ENCODE results near the gene ZFP36.

Gene ZFP36

DNA sequence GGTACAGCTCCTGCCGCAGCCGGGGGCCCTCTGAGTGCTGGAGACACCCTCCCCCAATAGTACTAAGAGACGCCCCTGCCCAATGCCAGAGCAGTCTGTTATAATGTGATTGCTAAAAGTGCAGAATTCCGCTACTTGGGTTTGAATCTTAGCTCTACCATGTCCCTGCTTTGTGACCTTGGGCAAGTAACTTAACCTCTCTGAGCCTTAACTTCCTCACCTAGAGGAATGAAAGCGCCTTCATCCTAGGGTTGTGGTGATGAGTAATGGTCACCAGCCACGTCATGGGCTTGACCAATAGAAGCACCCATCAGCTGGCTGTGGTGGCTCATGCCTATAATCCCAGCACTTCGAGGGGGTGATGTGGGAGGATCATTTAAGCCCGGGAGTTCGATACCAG is 12.4 kb downstream of the ZFP36 start:
- DNase-seq (ENCODE audit: low read depth), result no peak

DNA sequence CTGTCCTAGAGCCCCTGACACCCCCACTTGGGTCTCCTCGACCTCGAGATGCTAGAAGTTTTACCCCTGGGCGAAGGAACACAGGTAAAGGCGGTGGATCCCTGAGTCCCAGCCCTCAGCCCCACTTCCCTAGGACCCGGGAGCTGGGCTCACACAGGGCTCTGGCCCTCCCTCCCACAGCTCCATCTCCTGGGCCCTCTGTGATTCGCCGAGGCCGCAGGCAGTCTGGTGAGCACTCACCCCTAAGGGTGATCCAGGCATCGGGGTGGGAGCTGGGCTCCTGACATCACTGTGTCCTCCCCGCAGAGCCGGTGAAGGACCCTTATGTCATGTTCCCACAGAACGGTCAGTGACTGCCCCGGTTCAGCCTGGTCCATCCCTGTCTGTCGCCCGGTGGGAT is 14.1 kb downstream of the ZFP36 start:
- no peak for DNase-seq (ENCODE audit: low read depth)

DNA sequence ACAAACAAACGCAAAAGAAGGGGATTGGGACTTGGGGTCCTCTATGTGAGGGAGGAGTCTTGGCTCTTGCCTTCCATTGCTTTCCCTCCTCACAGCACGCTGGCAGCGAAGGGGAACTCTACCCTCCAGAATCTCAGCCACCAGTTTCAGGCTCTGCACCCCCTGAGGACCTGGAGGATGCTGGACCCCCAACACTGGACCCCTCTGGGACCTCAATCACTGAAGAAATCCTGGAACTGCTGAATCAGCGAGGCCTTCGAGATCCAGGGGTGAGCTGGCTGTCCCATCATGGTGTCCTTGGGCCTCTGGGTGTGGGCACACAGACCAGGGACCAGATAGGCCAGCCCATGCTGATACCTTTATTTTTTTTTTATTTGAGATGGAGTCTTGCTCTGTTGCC is 15.4 kb downstream of the ZFP36 start:
- no peak for DNase-seq (ENCODE audit: low read depth)

DNA sequence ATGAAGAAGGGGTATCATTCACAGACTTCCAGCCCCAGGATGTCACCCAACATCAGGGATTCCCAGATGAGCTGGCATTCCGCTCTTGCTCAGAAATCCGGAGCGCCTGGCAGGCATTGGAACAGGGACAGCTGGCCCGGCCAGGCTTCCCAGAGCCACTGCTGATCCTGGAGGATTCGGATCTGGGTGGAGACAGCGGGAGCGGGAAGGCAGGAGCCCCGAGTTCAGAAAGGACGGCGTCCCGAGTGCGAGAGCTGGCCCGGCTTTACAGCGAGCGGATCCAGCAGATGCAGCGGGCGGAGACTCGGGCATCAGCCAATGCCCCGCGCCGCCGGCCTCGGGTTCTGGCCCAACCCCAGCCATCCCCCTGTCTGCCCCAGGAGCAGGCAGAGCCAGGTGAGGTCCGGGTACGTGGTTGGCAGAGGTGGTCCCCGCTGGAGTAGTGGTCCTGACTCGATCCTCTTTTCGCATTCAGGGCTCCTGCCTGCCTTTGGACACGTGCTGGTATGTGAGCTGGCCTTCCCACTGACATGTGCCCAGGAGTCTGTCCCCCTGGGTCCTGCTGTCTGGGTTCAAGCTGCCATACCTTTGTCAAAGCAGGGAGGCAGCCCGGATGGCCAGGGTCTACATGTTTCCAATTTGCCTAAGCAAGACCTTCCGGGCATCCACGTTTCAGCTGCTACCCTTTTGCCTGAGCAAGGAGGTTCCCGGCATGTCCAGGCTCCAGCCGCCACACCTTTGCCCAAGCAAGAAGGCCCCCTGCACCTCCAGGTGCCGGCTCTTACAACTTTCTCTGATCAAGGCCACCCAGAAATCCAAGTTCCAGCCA is 16.8 kb downstream of the ZFP36 start:
- DNase-seq (ENCODE audit: low read depth), result no peak

DNA sequence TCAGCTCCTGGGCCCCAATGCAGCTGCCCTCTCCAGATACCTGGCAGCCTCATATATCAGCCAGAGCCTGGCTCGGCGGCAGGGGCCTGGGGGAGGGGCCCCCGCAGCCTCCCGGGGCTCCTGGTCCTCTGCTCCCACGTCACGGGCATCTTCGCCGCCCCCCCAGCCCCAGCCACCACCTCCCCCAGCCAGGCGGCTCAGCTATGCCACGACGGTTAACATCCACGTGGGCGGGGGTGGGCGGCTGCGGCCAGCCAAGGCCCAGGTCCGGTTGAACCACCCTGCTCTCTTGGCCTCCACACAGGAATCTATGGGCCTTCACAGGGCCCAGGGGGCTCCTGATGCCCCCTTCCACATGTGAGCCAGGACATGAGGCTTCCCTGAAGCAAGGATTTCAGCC is 18.3 kb downstream of the ZFP36 start:
- no peak for DNase-seq (ENCODE audit: low read depth)

DNA sequence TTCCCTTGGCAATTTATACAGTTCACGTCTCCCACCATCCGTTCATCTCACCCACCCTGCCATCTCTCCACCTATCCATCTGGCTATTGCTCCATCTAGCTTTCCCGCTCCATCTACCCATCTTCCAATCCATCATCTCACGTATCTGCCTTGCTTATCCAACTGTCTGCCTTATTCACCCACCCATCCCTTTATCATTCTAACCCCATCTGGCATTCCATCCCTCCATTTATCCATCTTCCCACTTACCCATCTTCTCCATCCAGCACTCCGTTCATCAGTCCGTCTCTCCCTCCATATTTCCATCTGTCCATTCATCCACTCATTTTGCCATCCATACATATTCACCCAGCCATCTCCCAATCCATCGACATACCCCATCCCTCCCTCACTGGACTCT is 19.1 kb downstream of the ZFP36 start:
- DNase-seq (ENCODE audit: low read depth), result no peak

DNA sequence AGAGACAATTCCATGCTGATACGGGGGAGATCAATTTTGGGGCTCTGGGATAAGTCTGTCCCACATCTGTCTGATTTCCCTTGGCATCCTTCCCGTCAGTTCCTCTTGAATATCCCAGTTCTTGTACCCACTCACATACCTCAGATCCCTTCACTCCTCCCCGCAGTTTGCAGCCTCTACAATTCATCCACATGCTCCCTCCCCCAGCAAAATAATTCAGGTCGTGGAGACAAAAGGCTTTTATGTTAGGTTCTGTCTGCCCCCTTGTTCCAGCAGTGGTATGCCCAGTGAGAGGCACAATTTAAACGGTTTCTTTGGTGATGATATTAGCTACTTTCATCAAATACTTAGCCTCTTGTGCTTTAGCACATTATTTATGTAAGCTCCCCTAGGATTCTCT is 19.5 kb downstream of the ZFP36 start:
- no peak for DNase-seq (ENCODE audit: low read depth)

DNA sequence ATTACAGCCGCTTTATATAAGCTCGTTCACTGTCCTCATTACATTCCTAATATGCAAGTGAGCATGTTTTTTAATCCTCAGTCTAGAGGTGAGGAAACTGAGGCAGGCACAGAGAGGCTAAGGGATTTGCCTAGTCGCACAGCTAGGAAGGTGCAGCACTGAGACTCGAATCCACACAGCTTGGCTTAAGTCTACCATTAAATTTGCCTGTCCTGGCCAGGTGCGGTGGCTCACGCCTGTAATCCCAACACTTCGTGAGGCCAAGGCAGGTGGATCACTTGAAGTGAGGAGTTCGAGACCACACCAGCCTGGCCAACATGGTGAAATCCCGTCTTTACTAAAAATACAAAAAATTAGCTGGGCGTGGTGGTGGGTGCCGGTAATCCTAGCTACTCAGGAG is 21.1 kb downstream of the ZFP36 start:
- DNase-seq (ENCODE audit: low read depth), result no peak

DNA sequence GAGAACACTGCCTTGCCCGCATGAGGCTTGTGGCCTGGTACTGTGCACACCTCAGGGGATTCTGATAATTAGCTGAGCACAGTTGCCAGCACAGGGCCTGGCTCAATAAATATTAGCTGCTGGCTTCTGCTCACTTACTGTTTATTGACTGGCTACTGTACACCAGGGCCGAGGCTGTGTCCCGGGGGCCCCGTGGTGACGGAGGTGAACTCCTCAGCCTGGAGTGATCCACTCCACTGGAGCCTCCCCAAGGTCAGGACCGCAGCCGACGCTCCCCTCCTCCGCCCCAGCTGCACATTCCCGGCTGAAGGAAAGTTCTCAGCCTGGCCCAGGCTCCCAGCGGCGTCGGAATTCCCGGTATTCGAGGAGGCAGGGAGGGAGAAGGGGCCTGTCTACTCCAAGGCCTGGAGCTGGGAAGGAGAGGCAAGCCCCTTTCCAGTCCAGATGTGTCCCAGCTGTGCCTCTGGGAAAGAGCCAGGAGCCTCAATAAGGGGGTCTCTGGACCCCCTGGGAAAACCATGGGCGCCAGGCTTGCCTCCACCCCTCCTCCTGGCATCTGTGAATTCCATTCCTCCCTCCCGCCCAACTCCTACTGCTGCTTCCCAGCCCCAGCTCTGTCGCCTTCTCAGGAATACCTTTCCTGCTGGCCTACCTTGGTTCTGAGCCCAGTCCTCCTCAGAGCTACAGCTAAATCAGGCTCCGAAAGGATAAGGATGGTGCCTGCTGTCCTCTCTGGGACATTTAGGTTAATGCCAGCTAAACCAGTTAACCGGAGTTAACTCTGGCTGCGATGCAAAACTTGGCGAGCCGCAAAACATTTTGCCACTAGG is 21.9 kb downstream of the ZFP36 start:
- no peak for DNase-seq (ENCODE audit: low read depth)

DNA sequence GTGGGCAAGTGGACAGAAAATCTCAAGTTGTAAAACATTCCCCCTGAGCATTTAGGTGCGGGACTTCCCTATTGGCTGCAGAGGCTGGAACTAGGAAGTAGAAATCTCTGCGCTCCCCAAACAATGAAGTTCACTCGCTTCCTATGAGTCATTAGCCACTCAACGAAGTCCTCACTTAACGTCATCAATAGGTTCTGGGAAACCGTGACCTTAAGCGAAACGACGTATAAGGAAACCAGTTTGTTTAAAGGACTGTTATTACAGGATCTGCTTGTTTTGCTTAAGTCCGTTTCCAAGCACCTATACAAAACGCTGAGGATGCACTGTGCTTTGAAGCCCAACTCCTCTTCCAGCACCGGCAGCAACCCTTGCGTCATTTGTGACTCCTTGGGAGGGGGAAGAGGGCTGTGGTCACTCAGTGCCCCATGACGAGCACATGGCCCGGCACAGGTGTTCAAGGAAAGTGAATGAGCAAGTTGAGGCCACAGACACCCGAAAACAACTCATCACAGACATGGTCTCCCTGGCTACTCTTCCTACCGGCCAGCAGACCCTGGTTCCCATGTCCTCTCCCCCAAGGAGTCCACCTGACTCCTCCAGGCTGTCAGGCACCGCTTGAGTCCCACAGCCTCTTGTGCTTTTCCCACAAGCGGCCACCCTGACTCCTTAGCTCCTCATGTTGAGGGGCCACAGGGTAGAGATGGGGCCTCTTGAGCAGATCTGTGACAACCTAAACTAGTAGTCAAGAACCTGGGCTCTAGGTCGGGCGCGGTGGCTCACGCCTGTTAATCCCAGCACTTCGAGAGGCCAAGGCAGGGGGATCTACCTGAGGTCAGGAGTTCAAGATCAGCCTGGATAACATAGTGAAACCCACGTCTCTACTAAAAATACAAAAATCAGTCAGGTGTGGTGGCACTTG is 24.3 kb downstream of the ZFP36 start:
- no peak for DNase-seq (ENCODE audit: low read depth)

DNA sequence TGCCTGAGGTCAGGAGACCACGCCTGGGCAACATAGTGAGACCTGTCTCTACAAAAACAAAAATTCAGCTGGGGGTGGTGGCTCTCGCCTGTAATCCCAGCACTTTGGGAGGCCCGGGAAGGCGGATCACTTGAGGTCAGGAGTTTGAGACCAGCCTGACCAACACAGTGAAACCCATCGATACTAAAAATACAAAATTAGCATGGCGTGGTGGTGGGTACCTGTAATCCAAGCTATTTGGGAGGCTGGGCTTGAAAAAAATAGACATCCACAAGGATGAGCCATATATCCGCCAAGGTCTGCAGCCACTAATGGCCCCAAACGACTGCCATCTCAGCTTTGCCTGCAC is 26.0 kb downstream of the ZFP36 start:
- no peak for DNase-seq (ENCODE audit: low read depth)

DNA sequence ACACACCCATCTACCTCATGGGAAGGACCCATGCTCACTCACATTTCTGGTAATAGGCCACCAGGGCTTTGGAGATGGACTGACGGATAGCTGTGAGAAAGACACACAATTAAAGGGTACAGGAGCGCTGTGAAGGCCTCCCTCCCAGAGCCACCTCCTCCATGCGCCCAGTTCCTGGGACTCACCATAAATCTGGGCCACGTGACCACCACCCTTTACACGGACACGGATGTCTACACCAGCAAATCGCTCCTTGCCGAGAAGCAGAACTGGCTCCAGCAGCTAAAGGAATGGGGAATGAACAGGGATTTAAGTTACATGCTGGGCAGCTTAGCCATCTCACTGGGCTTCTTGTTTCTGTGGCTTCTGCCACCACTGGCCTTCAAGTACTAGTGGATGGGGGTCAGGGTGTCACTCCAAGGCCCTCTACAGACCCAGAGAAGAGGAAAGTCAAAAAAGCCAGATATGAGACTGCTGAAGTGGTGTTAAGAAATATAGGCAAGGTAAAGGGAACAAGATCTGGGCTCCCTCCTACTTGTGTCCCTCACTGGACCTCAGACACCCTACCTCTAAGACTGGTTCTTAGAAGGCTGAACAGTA is 26.9 kb downstream of the ZFP36 start:
- no peak for DNase-seq (ENCODE audit: low read depth)

DNA sequence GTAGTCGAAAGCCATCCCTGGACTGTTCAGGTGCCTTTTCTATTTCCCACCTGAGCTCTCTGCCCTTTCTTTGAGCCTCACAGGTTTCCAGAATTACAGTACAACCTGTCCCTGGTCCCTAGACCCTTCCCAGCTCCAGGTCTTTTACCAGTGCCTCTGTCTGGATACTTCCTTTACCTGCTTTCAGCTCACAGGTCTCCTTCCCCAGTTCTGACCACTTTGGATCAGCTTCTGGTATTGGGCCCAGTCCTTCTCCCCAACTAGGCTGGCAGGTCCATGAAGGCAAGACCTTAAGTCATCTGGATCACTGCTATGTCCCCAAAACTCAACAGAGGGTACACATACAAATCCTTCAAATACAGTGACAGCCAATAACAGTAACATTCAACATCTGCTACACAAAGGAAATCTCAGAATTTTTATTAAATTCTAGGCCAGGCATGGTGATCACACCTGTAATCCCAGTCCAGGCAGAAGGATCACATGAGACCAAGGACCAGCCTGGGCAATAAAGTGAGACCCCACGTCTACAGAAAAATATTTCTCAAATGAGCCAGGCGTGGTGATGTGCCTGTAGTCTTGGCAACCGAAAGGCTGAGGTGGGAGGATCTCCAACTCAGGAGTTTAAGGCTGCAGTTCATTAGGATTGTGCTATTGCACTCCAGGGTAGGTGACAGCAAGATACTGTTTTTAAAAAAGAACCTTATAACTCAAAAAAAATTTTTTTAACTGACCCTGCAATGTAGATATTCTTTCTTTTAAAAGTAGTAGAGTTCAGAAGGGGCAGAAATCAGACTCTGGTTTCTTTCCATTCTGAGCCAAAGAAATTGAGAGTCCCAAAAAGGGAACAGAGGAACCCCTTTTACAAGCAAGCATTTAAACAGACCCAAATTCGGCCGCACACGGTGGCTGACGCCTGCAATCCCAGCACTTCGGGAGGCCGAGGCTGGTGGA is 27.8 kb downstream of the ZFP36 start:
- DNase-seq (ENCODE audit: low read depth), result no peak

DNA sequence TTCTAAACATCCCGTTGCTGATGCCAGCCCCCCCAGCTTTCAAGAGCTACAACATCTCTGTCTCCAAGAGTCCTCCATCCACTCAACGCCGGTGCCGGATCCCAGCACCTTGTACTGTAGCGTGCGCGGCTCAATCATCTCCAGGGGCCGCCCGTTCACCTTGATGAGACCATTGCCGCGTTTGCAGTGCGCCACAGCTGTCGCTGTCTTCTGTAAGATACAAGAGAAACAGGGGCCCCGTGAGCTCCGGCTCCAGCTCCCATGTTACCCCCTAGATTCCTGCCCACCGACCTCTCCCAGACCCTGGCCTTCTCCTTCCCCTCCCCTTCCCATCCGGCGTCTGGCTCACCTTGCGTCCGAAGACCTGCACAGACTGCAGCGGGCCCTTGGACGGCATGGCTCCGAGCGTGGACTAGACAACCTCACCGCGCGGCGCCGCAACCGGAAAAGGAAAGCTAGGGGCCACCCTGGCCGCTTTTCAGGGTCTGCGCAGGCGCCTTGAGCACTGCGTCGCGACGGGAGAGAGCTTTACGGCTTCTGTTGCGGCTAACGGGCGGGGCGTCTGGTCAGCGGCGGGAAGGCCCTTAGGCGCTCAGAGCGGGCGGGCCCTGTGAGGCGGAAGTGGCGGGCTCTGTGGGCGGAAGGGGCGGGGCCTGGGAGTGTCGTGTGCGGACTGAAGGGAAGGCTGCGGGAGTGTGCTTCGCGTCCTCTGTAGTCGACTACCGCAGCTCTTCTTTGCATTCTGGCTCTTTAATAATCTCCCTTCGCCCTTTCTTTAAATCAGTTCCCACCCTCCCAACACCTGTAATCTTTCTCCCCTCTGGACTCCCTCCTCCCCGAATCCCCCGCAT is 29.1 kb downstream of the ZFP36 start, which contains the start of gene RPS16:
Gene RPS16, minus strand, starts transcription at position 451 of the 851 bp plus-strand sequence. Its CDS starts 54 bp downstream, at position 397.
- DNase-seq (ENCODE audit: low read depth), result peak; percentile 99

DNA sequence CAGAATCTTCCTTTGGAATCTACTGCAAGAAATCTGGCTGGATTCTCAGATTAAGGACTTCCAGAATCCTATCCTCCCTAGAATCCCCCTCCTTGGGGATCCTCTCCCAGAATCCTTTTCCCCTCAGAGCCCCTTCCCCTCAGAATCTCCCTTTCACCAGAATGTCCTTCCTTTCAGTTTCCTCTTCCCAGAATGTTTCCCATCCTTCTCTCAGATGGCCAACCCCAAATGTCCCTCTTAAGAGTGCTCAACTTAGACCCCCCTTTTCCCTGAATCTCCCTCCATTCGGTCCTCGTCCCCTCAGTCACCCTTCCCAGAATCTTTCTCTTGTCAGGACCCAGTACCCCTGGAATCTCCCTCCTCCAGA is 29.7 kb downstream of the ZFP36 start:
- no peak for DNase-seq (ENCODE audit: low read depth)

DNA sequence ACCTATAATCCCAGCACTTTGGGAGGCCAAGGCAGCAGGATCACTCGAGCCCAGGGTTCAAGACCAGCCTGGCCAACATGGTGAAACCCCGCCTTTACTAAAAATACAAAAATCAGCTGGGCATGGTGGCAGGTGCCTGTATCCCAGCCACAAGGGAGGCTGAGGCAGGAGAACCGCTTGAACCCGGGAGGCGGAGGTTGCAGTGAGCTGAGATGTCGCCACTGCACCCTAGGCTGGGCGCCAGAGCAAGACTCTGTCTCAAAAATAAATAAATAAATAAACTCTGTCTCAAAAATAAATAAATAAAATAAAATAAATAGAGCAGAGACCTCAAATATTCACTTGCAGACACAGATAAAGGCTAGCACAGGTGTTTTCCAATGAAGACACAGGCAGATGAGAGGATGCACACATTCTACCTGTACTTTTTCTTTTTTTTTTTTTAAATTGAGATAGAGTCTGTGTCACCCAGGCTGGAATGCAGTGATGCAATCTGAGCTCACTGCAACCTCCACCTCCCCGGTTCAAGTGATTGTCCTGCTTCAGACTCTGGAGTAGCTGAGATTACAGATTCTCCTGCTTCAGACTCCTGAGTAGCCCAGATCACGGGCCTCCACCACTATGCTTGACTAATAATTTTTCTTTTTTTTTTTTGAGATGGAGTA is 31.8 kb downstream of the ZFP36 start:
- DNase-seq (ENCODE audit: low read depth), result no peak

DNA sequence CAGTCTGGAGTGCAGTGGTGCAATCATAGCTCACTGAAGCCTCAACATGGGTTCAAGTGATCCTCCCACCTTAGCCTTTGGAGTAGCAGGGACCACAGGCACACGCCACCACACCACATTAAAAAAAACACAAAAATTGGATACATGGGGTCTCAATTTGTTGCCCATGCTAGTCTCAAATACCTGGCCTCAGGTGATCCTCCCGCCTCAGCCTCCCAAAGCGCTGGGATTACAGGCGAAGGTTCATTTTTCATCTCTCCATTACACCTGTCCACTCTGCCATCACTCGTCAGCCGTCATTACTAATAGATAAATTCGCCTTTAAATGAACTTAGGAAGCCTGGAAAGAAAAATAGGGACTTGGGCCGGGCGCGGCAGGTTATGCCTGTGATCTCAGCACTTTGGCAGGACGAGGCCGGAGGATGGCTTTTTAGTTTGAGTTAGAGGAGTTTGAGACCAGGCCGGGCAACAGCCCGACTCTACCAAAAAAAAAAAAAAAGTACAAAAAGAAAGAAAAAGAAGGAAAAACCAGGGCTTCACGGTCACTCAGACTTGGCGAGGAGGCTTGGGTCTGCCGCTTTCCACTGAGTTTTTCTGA is 38.0 kb downstream of the ZFP36 start:
- DNase-seq (ENCODE audit: low read depth), result no peak

DNA sequence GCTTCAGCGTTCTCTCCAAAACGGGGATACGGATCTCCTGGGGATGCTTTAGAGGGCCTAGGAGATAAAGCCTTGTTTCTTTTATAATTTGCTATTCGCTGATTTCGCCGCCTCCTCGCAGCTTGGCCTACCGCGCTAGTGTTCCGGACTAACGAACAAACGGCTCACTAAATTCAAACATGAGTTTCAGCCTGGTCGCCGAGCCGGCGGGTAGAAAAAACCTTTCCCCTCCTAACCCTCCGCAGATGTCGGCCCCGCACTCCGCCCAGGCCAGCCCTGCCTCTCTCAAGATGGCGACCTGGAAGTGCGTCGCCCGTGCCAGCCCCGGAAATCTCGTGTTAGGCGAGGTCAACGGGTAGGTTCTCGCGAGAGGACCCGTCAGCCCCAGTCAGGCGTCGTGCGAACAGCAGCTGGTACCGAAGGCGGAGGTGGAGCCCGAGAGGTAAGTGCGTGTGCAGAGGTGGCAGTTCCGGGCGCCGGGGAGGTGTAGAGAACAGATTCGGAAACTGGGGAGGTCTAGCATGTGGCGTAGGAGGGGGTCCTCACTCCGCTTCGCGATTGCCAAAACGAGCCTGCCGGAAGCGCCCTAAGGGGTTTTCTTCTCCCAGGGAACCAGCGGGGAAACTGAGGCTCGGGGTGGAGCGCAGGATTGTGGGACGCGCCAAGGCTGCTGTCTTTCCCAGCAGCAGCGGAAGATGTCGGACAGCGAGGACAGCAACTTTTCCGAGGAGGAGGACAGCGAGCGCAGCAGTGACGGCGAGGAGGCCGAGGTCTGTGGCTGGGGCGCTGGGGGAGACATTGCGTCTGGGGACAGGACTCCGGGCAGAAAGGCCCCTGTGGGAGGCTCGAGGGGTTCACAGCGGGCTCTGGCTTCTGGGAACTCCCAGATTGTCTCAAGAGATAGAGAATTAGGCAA is 38.8 kb downstream of the ZFP36 start, which contains the start of gene SUPT5H:
Gene SUPT5H, plus strand, starts transcription at position 387 of the 916 bp plus-strand sequence. Its CDS starts 309 bp downstream, at position 696.
- peak; percentile 93 for DNase-seq (ENCODE audit: low read depth)

Data from activated T-cell treated with anti-CD3 and anti-CD28 coated beads for 1 hour (primary cell).